HG03457 (cell line): ENCODE measurements around the gene LRRC14B.

Experiments
- ATAC-seq: cut with Tn5 transposase; IDR thresholded peaks from one replicate; pipeline ENCODE4 v1.9.1; 2021; ENCODE audit warnings: moderate number of reproducible peaks; ENCODE audit not compliant: unreplicated experiment

LRRC14B gene

GRCh38 chr5:191036-191948 lies at the start of gene LRRC14B:
Gene LRRC14B, plus strand, starts transcription at chr5:191495. Its CDS starts 44 bp downstream, at chr5:191539.
- no peak for ATAC-seq

GRCh38 chr5:141761-142160 lies 49.5 kb upstream of the LRRC14B start:
- ATAC-seq, result no peak

GRCh38 chr5:142246-142810 lies 49.0 kb upstream of the LRRC14B start:
- ATAC-seq, result no peak

GRCh38 chr5:143041-143440 lies 48.3 kb upstream of the LRRC14B start:
- no peak for ATAC-seq

GRCh38 chr5:144941-145340 lies 46.4 kb upstream of the LRRC14B start:
- ATAC-seq, result no peak

GRCh38 chr5:145585-146323 lies 45.5 kb upstream of the LRRC14B start:
- no peak for ATAC-seq

GRCh38 chr5:147751-148150 lies 43.5 kb upstream of the LRRC14B start:
- no peak for ATAC-seq

GRCh38 chr5:149745-150485 lies 41.4 kb upstream of the LRRC14B start:
- ATAC-seq, result no peak

- no peak for ATAC-seq
Measured at GRCh38 chr5:150746-151145, 40.5 kb upstream of the LRRC14B start.

- ATAC-seq, result no peak
Measured at GRCh38 chr5:152077-152476, 39.2 kb upstream of the LRRC14B start.

- ATAC-seq, result no peak
Measured at GRCh38 chr5:153256-153655, 38.0 kb upstream of the LRRC14B start.

GRCh38 chr5:154236-154635 lies 37.1 kb upstream of the LRRC14B start:
- no peak for ATAC-seq

- ATAC-seq, result no peak
Measured at GRCh38 chr5:154826-155225, 36.5 kb upstream of the LRRC14B start.

- no peak for ATAC-seq
Measured at GRCh38 chr5:155651-156410, 35.5 kb upstream of the LRRC14B start.

- no peak for ATAC-seq
Measured at GRCh38 chr5:156411-157072, 34.8 kb upstream of the LRRC14B start.

- no peak for ATAC-seq
Measured at GRCh38 chr5:157126-157715, 34.1 kb upstream of the LRRC14B start.

- no peak for ATAC-seq
Measured at GRCh38 chr5:157801-158200, 33.5 kb upstream of the LRRC14B start.

GRCh38 chr5:158807-159447 lies 32.4 kb upstream of the LRRC14B start:
- no peak for ATAC-seq
